HCT116 (cell line): ENCODE results near the gene HHLA2. TPM values are rescaled to one million over a fixed set of nuclear protein-coding genes. Genes with fewer than 3 reads are reported as not detected.

ENCODE experiments used
- ATAC-seq: fragments of 200-7000 bp; cut with Tn5 transposase; 2 replicates; pipeline ENCODE4 v1.9.1; 2020; ENCODE audit warnings: mild to moderate bottlenecking, moderate library complexity
- BruUV-seq: library from RNA; stranded (reverse); fragments of 400-500 nt; replicated peaks from 2 replicates; lab custom pipeline; 2021; lab: Mats Ljungman, UMichigan
- CTCF ChIA-PET: fragments of 300-600 bp; sonication (Branson Sonifier 250); formaldehyde crosslinking; loops from one replicate; lab custom pipeline; 2021; ENCODE audit warnings: antibody characterized with exemption; lab: Charles Lee
- POLR2A ChIA-PET: fragments of 300-600, 350-600 bp; sonication (Branson Sonifier 250); formaldehyde crosslinking; loops from one replicate; lab custom pipeline; 2021; ENCODE audit warnings: antibody characterized with exemption; lab: Charles Lee
- RAD21 ChIA-PET, 2 experiments: fragments of 300-600 bp; sonication (Branson Sonifier 250); formaldehyde crosslinking; loops; one replicate each; lab custom pipeline; 2023; ENCODE audit warnings: low total read pairs in 2 of 2; ENCODE audit not compliant: uncharacterized antibody in 2 of 2, unreplicated experiment in 2 of 2, low non-redundant PET in 1 of 2; lab: Charles Lee
- DNase-seq: peaks from one replicate; pipeline ENCODE4 v3.0.0-alpha.2; 2010; ENCODE audit warnings: low read depth, low spot score
- H2AFZ ChIP-seq: fragments of 200-600 bp; shearing (Covaris generic), sonication (generic); 2 replicates; pipeline ENCODE4 v1.6.1; 2017; ENCODE audit warnings: low read depth, mixed run types, mixed read lengths, antibody characterized with exemption, low read length; ENCODE audit not compliant: poor library complexity, severe bottlenecking
- H3K27ac ChIP-seq: 2 replicates; pipeline ENCODE4 v1.5.1; 2012; ENCODE audit warnings: low read depth, low read length
- H3K27me3 ChIP-seq: fragments of 200-600 bp; sonication (generic); 2 replicates; pipeline ENCODE4 v1.6.1; 2016; ENCODE audit warnings: mixed run types, low read length, mixed read lengths; ENCODE audit not compliant: insufficient read depth
- H3K36me3 ChIP-seq, 2 experiments: fragments of 200-500 bp in 1 of 2; fragments of 200-600 bp in 1 of 2; sonication (Bioruptor generic) in 1 of 2; sonication (generic) in 1 of 2; 2 replicates each; pipeline versions ENCODE4 v1.5.1 to v1.6.1; 2014 to 2016; ENCODE audit warnings: low read length in 2 of 2, inconsistent platforms in 1 of 2, mixed read lengths in 1 of 2, mixed run types in 1 of 2; ENCODE audit not compliant: insufficient read depth in 2 of 2, control insufficient read depth in 1 of 2
- H3K4me1 ChIP-seq, 2 experiments: fragments of 200-600 bp in 1 of 2; sonication (generic) in 1 of 2; 2 replicates each; pipeline versions ENCODE4 v1.5.1 to v1.6.1; 2012 to 2017; ENCODE audit warnings: low read length in 2 of 2, inconsistent platforms in 1 of 2, mild to moderate bottlenecking in 1 of 2, mixed read lengths in 1 of 2, mixed run types in 1 of 2, moderate library complexity in 1 of 2; ENCODE audit not compliant: insufficient read depth in 2 of 2, control insufficient read depth in 1 of 2
- H3K4me2 ChIP-seq: fragments of 200-600 bp; sonication (generic); 2 replicates; pipeline ENCODE4 v1.6.1; 2017; ENCODE audit warnings: mixed run types, low read length, mixed read lengths
- H3K4me3 ChIP-seq, 2 experiments: fragments of 200-600 bp in 1 of 2; sonication (generic) in 1 of 2; replicated peaks in 1 of 2; 2 replicates each; pipeline ENCODE4 v1.5.1; 2011 to 2016; ENCODE audit warnings: low read length in 2 of 2, control low read depth in 1 of 2, low read depth in 1 of 2, mild to moderate bottlenecking in 1 of 2, mixed read lengths in 1 of 2, mixed run types in 1 of 2
- H3K79me2 ChIP-seq: fragments of 200-600 bp; sonication (generic); 2 replicates; pipeline ENCODE4 v1.6.1; 2017; ENCODE audit warnings: mild to moderate bottlenecking, mixed run types, low read length, moderate library complexity, mixed read lengths; ENCODE audit not compliant: insufficient read depth
- H3K9ac ChIP-seq: fragments of 200-600 bp; sonication (generic); 2 replicates; pipeline ENCODE4 v1.6.1; 2016; ENCODE audit warnings: low read length, mixed read lengths
- H3K9me2 ChIP-seq: fragments of 200-600 bp; sonication (generic), shearing (Covaris generic); 2 replicates; pipeline ENCODE4 v1.6.1; 2017; ENCODE audit warnings: mixed run types, mild to moderate bottlenecking, moderate library complexity; ENCODE audit not compliant: insufficient read depth
- H3K9me3 ChIP-seq, 2 experiments: fragments of 200-500 bp in 1 of 2; fragments of 200-600 bp in 1 of 2; sonication (Bioruptor generic) in 1 of 2; sonication (generic) in 1 of 2; 2 replicates each; pipeline ENCODE4 v1.6.1; 2014 to 2017; ENCODE audit warnings: low read length in 2 of 2, mixed read lengths in 2 of 2, inconsistent platforms in 1 of 2, low read depth in 1 of 2, mild to moderate bottlenecking in 1 of 2, mixed run types in 1 of 2, moderate library complexity in 1 of 2; ENCODE audit not compliant: control insufficient read depth in 1 of 2, insufficient read depth in 1 of 2
- H4K20me1 ChIP-seq: fragments of 200-600 bp; sonication (generic), shearing (Covaris generic); 2 replicates; pipeline ENCODE4 v1.6.1; 2017; ENCODE audit warnings: mixed run types, mild to moderate bottlenecking, moderate library complexity; ENCODE audit not compliant: insufficient read depth
- ATF3 ChIP-seq: IDR thresholded peaks from 2 replicates; pipeline ENCODE4 v1.6.1; 2012
- CBX3 ChIP-seq: IDR thresholded peaks from 2 replicates; pipeline ENCODE4 v1.6.1; 2012; ENCODE audit warnings: low read depth
- CEBPB ChIP-seq: IDR thresholded peaks from 2 replicates; pipeline ENCODE4 v1.6.1; 2012; ENCODE audit warnings: low read depth
- EGR1 ChIP-seq: IDR thresholded peaks from 2 replicates; pipeline ENCODE4 v1.6.1; 2012; ENCODE audit warnings: low read depth
- EZH2 ChIP-seq: fragments of 200-600 bp; sonication (generic); IDR thresholded peaks from 2 replicates; pipeline ENCODE4 v1.6.1; 2017; ENCODE audit warnings: antibody characterized with exemption, mixed run types
- FOSL1 ChIP-seq: IDR thresholded peaks from 2 replicates; pipeline ENCODE4 v1.6.1; 2012; ENCODE audit warnings: low read depth
- MAX ChIP-seq: IDR thresholded peaks from 2 replicates; pipeline ENCODE4 v1.6.1; 2012
- SRF ChIP-seq: IDR thresholded peaks from 2 replicates; pipeline ENCODE4 v1.6.1; 2012; ENCODE audit warnings: low read depth
- TCF7L2 ChIP-seq: IDR thresholded peaks from 2 replicates; pipeline ENCODE4 v1.7.0; 2011; ENCODE audit warnings: borderline replicate concordance, inconsistent platforms; ENCODE audit not compliant: insufficient read depth, insufficient read length; ENCODE audit errors: extremely low read depth
- ZFX ChIP-seq: fragments of 450-650 bp; IDR thresholded peaks from 2 replicates; pipeline ENCODE4 v1.6.1; 2017
- intact Hi-C: fragments of 100-400 bp; cut with micrococcal nuclease; formaldehyde crosslinking; loops from 2 replicates; pipeline ENCODE4 v1.10.0; 2022
- total RNA-seq: library from RNA; stranded (reverse); gene quantifications from one replicate; pipeline ENCODE4 v1.2.1, GENCODE V29; 2021; ENCODE audit not compliant: unreplicated experiment
- TF ChIP-seq, protein P1 (sequence below), 3 experiments: fragments of 200-600 bp in 1 of 3; sonication (generic) in 1 of 3; IDR thresholded peaks in 2 of 3; conservative IDR thresholded peaks in 1 of 3; 2 replicates each; pipeline ENCODE4 v1.5.1; 2012 to 2017; ENCODE audit warnings: low read depth in 2 of 3, low read length in 2 of 3, antibody characterized with exemption in 1 of 3, borderline replicate concordance in 1 of 3, control low read depth in 1 of 3, mild to moderate bottlenecking in 1 of 3, mixed read lengths in 1 of 3, mixed run types in 1 of 3, moderate library complexity in 1 of 3; ENCODE audit not compliant: insufficient read depth in 1 of 3
- TF ChIP-seq, protein P2 (sequence below): IDR thresholded peaks from 2 replicates; pipeline ENCODE4 v1.6.1; 2012; ENCODE audit warnings: low read depth

The HHLA2 gene
- total RNA-seq, 1 experiment from 2014 or later: not detected

DNA sequence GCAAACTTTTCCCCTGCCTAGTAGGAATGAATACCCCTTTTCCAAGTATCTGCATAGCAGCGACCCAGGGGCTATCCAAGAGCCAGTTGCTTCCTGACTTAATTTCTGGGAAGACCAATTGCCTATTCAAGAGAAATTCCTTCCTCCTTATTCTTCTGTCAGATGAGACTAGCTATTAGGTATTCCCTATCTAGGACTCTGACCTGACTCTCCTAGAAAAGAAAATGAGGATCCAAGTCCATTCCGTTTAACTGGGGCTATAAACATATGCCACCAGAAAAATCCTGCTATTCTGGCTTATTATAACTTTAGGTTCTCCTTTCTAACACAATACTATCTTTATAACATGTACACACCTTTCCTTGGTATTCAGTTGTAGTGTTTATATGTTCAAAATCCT lies 1.7 kb downstream of the HHLA2 start:
- H3K27me3 ChIP-seq: no peaks in the 10 kb centered on the region
- TF ChIP-seq ZFX: no peak
- TF ChIP-seq, protein P1, sequence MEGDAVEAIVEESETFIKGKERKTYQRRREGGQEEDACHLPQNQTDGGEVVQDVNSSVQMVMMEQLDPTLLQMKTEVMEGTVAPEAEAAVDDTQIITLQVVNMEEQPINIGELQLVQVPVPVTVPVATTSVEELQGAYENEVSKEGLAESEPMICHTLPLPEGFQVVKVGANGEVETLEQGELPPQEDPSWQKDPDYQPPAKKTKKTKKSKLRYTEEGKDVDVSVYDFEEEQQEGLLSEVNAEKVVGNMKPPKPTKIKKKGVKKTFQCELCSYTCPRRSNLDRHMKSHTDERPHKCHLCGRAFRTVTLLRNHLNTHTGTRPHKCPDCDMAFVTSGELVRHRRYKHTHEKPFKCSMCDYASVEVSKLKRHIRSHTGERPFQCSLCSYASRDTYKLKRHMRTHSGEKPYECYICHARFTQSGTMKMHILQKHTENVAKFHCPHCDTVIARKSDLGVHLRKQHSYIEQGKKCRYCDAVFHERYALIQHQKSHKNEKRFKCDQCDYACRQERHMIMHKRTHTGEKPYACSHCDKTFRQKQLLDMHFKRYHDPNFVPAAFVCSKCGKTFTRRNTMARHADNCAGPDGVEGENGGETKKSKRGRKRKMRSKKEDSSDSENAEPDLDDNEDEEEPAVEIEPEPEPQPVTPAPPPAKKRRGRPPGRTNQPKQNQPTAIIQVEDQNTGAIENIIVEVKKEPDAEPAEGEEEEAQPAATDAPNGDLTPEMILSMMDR (IDR thresholded peaks at IDR 0.05 in 2 of 3, conservative IDR thresholded peaks at IDR 0.05 in 1 of 3; ENCODE audit: borderline replicate concordance in 1 of 3, insufficient read depth in 1 of 3, low read depth in 2 of 3, low read length in 2 of 3): no peak
- no peak for TF ChIP-seq TCF7L2
- no peak for TF ChIP-seq ATF3
- TF ChIP-seq SRF: no peak
- TF ChIP-seq MAX: no peak
- TF ChIP-seq CEBPB: no peak
- no peak for TF ChIP-seq CBX3
- TF ChIP-seq EGR1: no peak
- no peak for TF ChIP-seq EZH2
- TF ChIP-seq, protein P2, sequence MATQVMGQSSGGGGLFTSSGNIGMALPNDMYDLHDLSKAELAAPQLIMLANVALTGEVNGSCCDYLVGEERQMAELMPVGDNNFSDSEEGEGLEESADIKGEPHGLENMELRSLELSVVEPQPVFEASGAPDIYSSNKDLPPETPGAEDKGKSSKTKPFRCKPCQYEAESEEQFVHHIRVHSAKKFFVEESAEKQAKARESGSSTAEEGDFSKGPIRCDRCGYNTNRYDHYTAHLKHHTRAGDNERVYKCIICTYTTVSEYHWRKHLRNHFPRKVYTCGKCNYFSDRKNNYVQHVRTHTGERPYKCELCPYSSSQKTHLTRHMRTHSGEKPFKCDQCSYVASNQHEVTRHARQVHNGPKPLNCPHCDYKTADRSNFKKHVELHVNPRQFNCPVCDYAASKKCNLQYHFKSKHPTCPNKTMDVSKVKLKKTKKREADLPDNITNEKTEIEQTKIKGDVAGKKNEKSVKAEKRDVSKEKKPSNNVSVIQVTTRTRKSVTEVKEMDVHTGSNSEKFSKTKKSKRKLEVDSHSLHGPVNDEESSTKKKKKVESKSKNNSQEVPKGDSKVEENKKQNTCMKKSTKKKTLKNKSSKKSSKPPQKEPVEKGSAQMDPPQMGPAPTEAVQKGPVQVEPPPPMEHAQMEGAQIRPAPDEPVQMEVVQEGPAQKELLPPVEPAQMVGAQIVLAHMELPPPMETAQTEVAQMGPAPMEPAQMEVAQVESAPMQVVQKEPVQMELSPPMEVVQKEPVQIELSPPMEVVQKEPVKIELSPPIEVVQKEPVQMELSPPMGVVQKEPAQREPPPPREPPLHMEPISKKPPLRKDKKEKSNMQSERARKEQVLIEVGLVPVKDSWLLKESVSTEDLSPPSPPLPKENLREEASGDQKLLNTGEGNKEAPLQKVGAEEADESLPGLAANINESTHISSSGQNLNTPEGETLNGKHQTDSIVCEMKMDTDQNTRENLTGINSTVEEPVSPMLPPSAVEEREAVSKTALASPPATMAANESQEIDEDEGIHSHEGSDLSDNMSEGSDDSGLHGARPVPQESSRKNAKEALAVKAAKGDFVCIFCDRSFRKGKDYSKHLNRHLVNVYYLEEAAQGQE: no peak
- TF ChIP-seq FOSL1: no peak
- CTCF ChIA-PET: no interaction called here
- H3K27ac ChIP-seq: no peak overlapping the region
- H3K79me2 ChIP-seq: no peaks in the 10 kb centered on the region
- POLR2A ChIA-PET: no interaction called here
- H2AFZ ChIP-seq: no peak overlapping the region
- intact Hi-C loops: no loop called here
- no peak overlapping the region for H3K4me2 ChIP-seq
- H3K4me1 ChIP-seq: no peaks in the 10 kb centered on the region
- ATAC-seq (no peak), DNase-seq (no peak)
- RAD21 ChIA-PET: no interaction called here
- no peaks in the 10 kb centered on the region for H3K36me3 ChIP-seq
- H3K9me3 ChIP-seq: no peaks in the 10 kb centered on the region
- no peaks in the 10 kb centered on the region for H4K20me1 ChIP-seq
- H3K9ac ChIP-seq: no peak overlapping the region
- no peak overlapping the region for H3K4me3 ChIP-seq
- no TSS peak for BruUV-seq
- no peaks in the 10 kb centered on the region for H3K9me2 ChIP-seq
